ENCODE data around the gene HAUS7. TPM values are rescaled to one million over a fixed set of nuclear protein-coding genes. Genes with fewer than 3 reads are reported as not detected.

Gene HAUS7
- total RNA-seq, 6 donors from 2014 or later = 3.7 to 61.8 (median 23.0) TPM

- H3K27ac ChIP-seq = peak overlapping the region in 2 of 4 donors; percentile 64 to 80
Measured at GRCh38 chrX:153495903-153496589, 25.7 kb upstream of the HAUS7 start.

GRCh38 chrX:153495362-153495751 is 25.0 kb upstream of the HAUS7 start:
- 15 to 70% methylated on average over 4 to 17 of the region's 17 CpGs for WGBS, 2 donors
- TF ChIP-seq EP300 (IDR thresholded peaks at IDR 0.05) (no peak), POLR2AphosphoS5 (IDR thresholded peaks at IDR 0.05) (peak in 1 of 2 donors; percentile 19), CTCF (IDR thresholded peaks at IDR 0.05) (no peak)
- ATAC-seq (ENCODE audit: low FRiP score in 2 of 2) (peak in 1 of 2 donors; percentile 55), DNase-seq (peak in 1 of 2 donors; percentile 53)
- Histone ChIP-seq H3K4me1 (peaks cover 0 to 22% (median 9%) of the 10 kb centered on the region in 4 donors), H3K9me3 (no peaks in the 10 kb centered on the region), H3K4me3 (peak overlapping the region in 3 of 4 donors; percentile 26 to 40 (median 40)), H3K27me3 (no peaks in the 10 kb centered on the region), H3K36me3 (no peaks in the 10 kb centered on the region), H3K27ac (peak overlapping the region in 3 of 4 donors; percentile 64 to 80 (median 77))

More at GRCh38 chrX:153495903-153496589, 25.7 kb upstream of the HAUS7 start:
- DNase-seq = peak in 1 of 2 donors; percentile 50
- H3K4me3 ChIP-seq = peak overlapping the region in 3 of 4 donors; percentile 26 to 40 (median 40)
- peak in 1 of 6 experiments; percentile 7 for TF ChIP-seq CTCF (IDR thresholded peaks at IDR 0.05)
- no peak for TF ChIP-seq EP300 (IDR thresholded peaks at IDR 0.05)
- no peaks in the 10 kb centered on the region for H3K36me3 ChIP-seq
- no peaks in the 10 kb centered on the region for H3K9me3 ChIP-seq
- H3K4me1 ChIP-seq = peaks cover 0 to 16% (median 9%) of the 10 kb centered on the region in 4 donors
- no peak for ATAC-seq (ENCODE audit: low FRiP score in 2 of 2)
- WGBS, 2 donors = 66 to 73% methylated on average over 2 to 18 of the region's 18 CpGs
- H3K27me3 ChIP-seq = no peaks in the 10 kb centered on the region

GRCh38 chrX:153494541-153495361 is 24.4 kb upstream of the HAUS7 start, which contains the start of gene BGN:
Gene BGN, plus strand, starts transcription at chrX:153494980. Its CDS starts 9,652 bp downstream, at chrX:153504632.
- peak within 1 kb of the TSS in 3 of 4 donors; percentile 64 to 80 (median 77) for H3K27ac ChIP-seq
- TF ChIP-seq CTCF (IDR thresholded peaks at IDR 0.05) (peak in 2 of 6 experiments; percentile 50 to 53), POLR2AphosphoS5 (IDR thresholded peaks at IDR 0.05) (no peak)
- DNase-seq = peak in 1 of 2 donors; percentile 56

DNA sequence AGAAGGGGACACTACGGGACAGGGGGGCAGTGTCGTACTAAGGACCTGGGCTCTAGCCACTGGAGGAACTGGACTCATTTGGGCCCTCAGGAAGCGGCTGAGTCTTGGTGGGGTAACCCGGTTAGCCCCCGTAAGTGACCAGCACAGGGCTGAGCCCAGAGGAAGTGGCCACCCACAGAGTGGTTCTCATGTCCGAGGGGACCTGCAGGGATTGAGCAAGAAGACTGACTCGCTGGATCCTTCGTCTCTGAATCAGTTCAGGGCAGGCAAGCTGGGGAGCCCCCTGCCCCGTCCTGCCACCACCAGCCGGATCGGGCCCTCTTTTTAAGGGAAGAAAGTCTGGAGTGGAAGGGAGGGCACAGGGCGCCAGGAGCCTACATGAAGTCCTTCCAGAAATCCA is 23.7 kb upstream of the HAUS7 start:
- H3K27me3 ChIP-seq = no peaks in the 10 kb centered on the region
- H3K27ac ChIP-seq = peak overlapping the region in 3 of 4 donors; percentile 39 to 80 (median 64)
- peak in 1 of 2 donors; percentile 43 for ATAC-seq (ENCODE audit: low FRiP score in 2 of 2)
- no peaks in the 10 kb centered on the region for H3K9me3 ChIP-seq
- no peaks in the 10 kb centered on the region for H3K36me3 ChIP-seq
- H3K4me1 ChIP-seq = peaks cover 0 to 25% (median 9%) of the 10 kb centered on the region in 4 donors
- DNase-seq = no peak
- WGBS, 2 donors = 68 to 74% methylated on average over 7 to 12 of the region's 12 CpGs
- TF ChIP-seq EP300 (IDR thresholded peaks at IDR 0.05) (no peak), CTCF (IDR thresholded peaks at IDR 0.05) (no peak), POLR2AphosphoS5 (IDR thresholded peaks at IDR 0.05) (no peak), POLR2A (IDR thresholded peaks at IDR 0.05) (no peak)
- H3K4me3 ChIP-seq = no peak overlapping the region

More at GRCh38 chrX:153494541-153495361, 24.4 kb upstream of the HAUS7 start, which contains the start of gene BGN:
- H3K4me3 ChIP-seq = peak within 1 kb of the TSS in 3 of 4 donors; percentile 26 to 40 (median 40)
- 12 to 36% methylated on average over 7 to 38 of the region's 41 CpGs for WGBS, 2 donors
- H3K9me3 ChIP-seq = no peaks in the 10 kb centered on the region
- no peaks in the 10 kb centered on the region for H3K36me3 ChIP-seq
- no peaks in the 10 kb centered on the region for H3K27me3 ChIP-seq
- H3K4me1 ChIP-seq = peaks cover 0 to 22% (median 9%) of the 10 kb centered on the region in 4 donors
- peak in 1 of 2 donors; percentile 80 for ATAC-seq (ENCODE audit: low FRiP score in 2 of 2)
